NCI-H446 (cell line): ENCODE measurements around the gene CAPNS2.

Source experiments
- DNase-seq, 2 experiments: peaks; one replicate each; lab custom pipeline; 2025; lab: John Stamatoyannopoulos, UW

CAPNS2 gene

GRCh38 chr16:55566432-55567175 lies at the start of gene CAPNS2:
Gene CAPNS2 (plus strand): TSS chr16:55566684. CDS start chr16:55566757, 73 bp downstream.
- no peak for DNase-seq

DNA sequence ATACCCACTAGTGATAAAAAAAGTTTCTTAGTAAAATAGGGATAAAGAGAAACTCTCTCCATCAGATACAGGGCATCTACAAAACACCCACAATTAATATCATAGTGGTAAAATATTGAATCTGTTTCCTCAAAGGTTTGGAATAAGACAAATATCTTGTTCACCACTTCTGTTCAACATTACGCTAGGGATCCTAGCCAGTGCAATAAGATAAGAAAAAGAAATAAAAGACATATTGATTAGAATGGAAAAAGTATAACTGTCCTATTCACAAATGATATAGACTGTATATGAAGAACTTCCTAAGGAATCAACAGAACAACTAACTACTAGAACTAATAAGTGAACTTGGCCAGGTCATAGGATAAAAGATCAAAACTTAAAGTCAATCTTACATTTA lies 44.7 kb upstream of the CAPNS2 start:
- no peak for DNase-seq

DNA sequence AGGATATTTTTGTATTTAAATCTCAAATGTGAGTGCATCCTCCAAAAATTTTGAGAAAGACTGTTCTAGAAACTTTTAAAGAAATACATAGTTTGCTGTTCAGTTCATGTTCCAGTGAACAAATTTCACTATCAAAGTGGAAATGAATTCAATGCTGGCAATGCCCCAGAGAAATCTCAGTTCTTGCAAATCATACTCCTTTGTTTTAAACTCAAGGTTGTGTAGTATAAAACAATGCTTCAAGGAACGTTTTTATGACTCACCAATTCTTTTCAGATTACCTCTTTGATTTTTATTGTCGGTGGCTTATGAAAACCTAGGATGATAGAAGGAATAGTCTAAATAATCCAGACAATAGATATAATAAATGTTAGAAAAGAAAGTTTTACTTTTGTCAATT lies 40.0 kb upstream of the CAPNS2 start:
- DNase-seq: no peak

GRCh38 chr16:55527885-55528284 lies 38.6 kb upstream of the CAPNS2 start:
- DNase-seq: no peak

- DNase-seq: no peak
Measured at GRCh38 chr16:55529018-55529417, 37.5 kb upstream of the CAPNS2 start.

GRCh38 chr16:55530316-55530856 lies 36.1 kb upstream of the CAPNS2 start:
- DNase-seq: no peak

DNA sequence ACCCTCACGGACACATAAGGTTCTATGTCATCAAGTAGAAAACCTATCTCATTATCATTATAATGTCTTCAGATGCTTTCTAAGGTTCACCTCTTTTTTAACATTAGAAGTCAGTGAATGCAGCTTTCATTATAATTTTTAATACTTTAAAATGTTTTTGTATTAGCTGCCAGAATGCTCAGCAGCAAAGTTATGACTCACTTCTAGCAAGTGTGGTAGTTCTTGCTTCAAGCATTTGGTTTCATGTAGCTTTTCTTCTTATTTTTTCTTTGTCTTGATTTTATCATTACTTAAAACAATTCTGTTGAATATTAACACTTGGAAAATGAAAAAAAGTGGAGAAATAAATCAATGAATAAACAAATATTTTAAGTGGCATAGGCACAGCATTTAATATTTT lies 34.3 kb upstream of the CAPNS2 start:
- DNase-seq: no peak

- DNase-seq: no peak
Measured at GRCh38 chr16:55534756-55535155, 31.7 kb upstream of the CAPNS2 start.

DNA sequence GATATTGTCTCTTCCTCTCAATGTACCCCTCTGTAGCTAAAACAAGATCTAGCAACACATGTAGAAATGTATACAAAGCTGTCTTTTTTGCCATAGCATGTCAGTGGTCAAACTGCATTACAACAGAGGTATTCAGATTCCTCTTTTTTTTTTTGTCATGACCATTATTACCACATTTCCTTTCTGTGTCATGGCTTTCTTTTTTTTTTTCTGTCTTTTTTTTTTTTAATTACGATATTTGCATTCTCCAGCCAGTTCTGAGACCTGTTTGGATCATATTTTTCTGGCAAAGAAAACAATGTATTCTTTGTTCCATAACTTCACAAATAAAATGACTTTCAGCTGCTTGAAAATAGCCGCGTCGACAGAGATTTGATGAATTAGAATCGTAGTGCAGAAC lies 27.4 kb upstream of the CAPNS2 start:
- DNase-seq: no peak

GRCh38 chr16:55539488-55539887 lies 27.0 kb upstream of the CAPNS2 start:
- DNase-seq: no peak

- DNase-seq: no peak
Measured at GRCh38 chr16:55540221-55540620, 26.3 kb upstream of the CAPNS2 start.

GRCh38 chr16:55542459-55543082 lies 23.9 kb upstream of the CAPNS2 start:
- no peak for DNase-seq

DNA sequence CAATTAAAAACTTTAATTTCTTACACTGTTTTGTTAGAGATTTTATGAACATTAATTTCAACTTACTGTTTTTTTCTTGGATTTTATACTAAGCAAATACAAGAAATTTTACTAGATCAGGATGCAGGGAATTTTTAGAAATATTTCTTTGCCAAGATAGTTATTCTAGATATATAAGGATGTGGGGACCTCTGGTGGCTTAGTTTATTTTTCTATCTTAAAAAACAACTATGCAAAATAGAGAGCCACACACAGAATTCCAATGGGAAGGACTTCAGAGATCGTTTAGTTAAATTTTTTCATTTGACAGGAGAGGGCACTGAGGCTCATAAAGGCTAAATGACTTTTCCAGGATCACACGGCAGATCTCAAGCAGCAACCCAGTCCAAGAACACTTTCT lies 23.0 kb upstream of the CAPNS2 start:
- DNase-seq: peak in 1 of 2 experiments; percentile 21

- no peak for DNase-seq
Measured at GRCh38 chr16:55552621-55553020, 13.9 kb upstream of the CAPNS2 start.

- DNase-seq: no peak
Measured at GRCh38 chr16:55555436-55555835, 11.0 kb upstream of the CAPNS2 start.

- DNase-seq: no peak
Measured at GRCh38 chr16:55557186-55557585, 9.3 kb upstream of the CAPNS2 start.

GRCh38 chr16:55559233-55559632 lies 7.3 kb upstream of the CAPNS2 start:
- DNase-seq: no peak

- no peak for DNase-seq
Measured at GRCh38 chr16:55559933-55560516, 6.5 kb upstream of the CAPNS2 start.

DNA sequence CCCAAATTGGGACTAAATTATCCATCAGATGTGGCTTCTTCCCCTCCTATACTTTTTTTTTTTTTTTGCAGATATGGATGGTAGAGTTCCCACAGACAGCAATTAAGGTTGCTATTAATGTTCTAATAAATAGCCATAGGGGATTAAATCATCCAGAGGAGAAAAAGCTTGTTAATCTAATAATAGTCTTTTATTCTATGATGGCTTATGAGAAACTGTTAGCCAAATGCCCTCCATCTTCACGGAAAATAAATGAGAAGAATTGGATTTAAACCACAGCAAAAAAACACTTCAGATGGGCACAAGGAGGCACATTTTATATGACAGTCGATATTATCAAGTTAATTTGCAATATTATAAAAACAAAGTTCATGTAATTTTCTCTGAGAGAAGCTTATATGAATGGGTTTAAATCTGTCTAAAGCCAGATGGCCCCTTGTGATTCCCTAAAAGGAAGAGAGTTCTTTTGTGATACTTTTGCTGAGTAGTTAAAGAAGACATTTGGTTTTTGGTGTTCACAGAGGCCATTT lies 5.1 kb upstream of the CAPNS2 start:
- DNase-seq: no peak

DNA sequence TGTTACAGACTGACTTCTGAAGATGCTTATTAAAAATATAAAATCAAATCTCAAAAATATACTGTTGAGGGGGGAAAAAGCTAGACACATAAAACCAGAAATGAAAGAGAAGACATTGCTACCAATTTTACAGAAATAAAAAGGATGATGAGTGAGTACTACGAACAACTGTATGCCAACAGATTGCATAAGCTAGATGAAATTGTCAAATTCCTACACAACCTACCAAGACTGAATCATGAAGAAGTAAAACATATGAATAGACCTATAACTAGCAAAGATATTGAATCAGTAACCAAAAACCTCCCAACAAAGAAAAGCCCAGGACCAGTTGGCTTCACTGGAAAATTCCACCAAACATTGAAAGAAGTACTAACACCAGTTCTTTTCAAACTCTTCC lies 3.5 kb upstream of the CAPNS2 start:
- no peak for DNase-seq

DNA sequence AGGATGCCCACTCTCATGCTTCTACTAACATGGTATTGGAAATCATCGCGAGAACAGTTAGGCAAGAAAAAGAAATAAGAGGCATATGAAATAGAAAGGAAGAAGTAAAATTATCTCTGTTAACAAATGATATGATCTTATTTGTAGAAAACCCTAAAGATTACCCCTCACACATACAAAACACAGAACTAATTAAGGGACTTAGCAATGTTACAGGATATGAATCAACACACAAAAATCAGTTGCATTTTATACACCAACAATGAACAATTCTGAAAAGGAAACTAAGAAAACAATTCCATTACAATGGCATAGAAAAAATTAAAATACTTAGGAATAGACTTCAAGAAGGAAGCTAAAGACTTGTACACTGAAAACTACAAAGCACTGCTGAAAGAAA lies 2.7 kb upstream of the CAPNS2 start:
- DNase-seq: no peak

DNA sequence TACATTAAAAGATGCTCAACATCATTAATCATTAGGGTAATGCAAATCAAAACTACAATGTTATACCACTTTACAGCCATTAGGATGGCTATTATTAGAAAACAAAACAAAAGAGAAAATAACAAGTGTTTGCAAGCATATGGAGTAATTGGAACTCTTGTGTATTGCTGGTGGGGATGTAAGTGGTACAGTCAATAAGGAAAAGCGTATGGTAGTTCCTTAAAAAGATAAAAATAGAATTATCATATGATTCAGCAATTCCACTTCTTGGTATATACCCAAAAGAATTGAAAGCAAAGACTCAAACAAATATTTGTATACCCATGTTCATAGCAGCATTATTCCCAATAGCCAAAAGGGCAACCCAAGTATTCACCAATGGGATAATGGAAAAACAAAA lies 1.4 kb upstream of the CAPNS2 start:
- DNase-seq: no peak

DNA sequence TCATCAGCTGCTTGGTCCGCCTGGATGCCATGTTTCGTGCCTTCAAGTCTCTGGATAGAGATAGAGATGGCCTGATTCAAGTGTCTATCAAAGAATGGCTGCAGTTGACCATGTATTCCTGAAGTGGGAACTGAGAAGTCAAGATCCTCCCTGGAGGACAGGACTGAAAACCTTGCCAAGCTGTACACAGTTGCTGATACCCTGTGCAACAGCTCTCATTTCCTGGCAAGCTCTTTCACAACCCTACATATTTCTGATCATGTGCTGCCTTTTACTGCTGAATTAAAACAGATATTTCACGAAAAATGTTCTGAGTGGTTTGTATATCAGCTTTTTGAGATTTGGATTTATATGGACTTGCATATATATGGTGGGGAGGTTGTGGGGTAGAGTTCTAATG lies 898 bp downstream of the CAPNS2 start:
- no peak for DNase-seq
